T-helper 1 cell treated with Interleukin-12 subunit alpha and Interleukin-12 subunit beta and Interleukin-4 antibody, amounts not matched to agents 30 μg/mL and 1 μg/mL, for 36 hours (primary cell): ENCODE measurements around the gene MCU.
"Not testable (repeated sequence)": the region's sequence is repeated elsewhere in the genome, so short reads cannot be mapped to it uniquely, and the experiment has no call there.

Experiments
- H3K27ac Mint-ChIP-seq: one replicate; pipeline ENCODE4 v1.8.0; 2021; ENCODE audit warnings: mild to moderate bottlenecking, mixed read lengths
- H3K27me3 Mint-ChIP-seq: one replicate; pipeline ENCODE4 v1.8.0; 2021; ENCODE audit warnings: low read depth, mixed read lengths
- H3K36me3 Mint-ChIP-seq: one replicate; pipeline ENCODE4 v1.8.0; 2021; ENCODE audit warnings: low read depth, mixed read lengths
- H3K4me1 Mint-ChIP-seq: one replicate; pipeline ENCODE4 v1.8.0; 2021; ENCODE audit warnings: low read depth, mixed read lengths
- H3K4me3 Mint-ChIP-seq: one replicate; pipeline ENCODE4 v1.8.0; 2021; ENCODE audit warnings: mild to moderate bottlenecking, moderate library complexity, mixed read lengths
- H3K9me3 Mint-ChIP-seq: one replicate; pipeline ENCODE4 v1.8.0; 2021; ENCODE audit warnings: mixed read lengths

MCU gene

GRCh38 chr10:72753760-72754231 is 61.9 kb downstream of the MCU start:
- Mint-ChIP-seq H3K4me1 (peaks cover 10% of the 10 kb centered on the region), H3K9me3 (no peaks in the 10 kb centered on the region), H3K27ac (no peak overlapping the region), H3K4me3 (no peak overlapping the region), H3K36me3 (no peaks in the 10 kb centered on the region), H3K27me3 (no peaks in the 10 kb centered on the region)

DNA sequence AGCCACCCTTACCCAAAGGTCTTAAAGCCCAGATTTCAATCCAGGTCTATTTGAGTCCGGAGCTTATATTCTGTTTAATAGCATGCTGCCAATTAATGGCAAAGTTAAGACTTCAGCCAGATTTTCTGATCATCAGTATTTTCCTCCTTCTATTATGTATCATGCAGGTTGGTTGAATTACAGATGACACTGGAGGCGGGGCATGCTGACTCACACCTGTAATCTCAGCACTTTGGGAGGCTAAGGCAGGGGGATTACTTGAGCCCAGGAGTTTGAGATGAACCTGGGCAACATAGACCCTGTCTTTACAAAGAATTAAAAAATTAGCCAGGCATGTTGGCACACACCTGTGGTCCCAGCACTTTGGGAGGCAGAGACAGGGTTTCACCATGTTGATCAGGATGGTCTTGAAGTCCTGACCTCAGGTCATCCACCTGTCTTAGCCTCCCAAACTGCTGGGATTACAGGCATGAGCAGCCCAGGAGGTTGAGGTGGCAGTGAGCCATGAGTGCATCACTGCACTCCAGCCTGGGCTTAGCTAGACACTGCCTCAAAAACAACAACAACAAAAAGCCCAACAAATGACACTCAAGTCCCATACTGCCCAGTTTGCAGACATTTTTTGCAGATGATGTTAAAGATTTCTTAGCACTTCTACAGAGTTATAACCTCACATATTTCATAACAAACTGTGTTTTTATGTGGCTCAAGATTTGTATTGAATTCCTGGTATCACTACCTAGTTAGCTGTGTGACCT is 62.5 kb downstream of the MCU start:
- peaks cover 10% of the 10 kb centered on the region for H3K4me1 Mint-ChIP-seq
- no peak overlapping the region for H3K4me3 Mint-ChIP-seq
- H3K9me3 Mint-ChIP-seq = no peaks in the 10 kb centered on the region
- H3K27ac Mint-ChIP-seq = no peak overlapping the region
- no peaks in the 10 kb centered on the region for H3K36me3 Mint-ChIP-seq
- H3K27me3 Mint-ChIP-seq = no peaks in the 10 kb centered on the region

DNA sequence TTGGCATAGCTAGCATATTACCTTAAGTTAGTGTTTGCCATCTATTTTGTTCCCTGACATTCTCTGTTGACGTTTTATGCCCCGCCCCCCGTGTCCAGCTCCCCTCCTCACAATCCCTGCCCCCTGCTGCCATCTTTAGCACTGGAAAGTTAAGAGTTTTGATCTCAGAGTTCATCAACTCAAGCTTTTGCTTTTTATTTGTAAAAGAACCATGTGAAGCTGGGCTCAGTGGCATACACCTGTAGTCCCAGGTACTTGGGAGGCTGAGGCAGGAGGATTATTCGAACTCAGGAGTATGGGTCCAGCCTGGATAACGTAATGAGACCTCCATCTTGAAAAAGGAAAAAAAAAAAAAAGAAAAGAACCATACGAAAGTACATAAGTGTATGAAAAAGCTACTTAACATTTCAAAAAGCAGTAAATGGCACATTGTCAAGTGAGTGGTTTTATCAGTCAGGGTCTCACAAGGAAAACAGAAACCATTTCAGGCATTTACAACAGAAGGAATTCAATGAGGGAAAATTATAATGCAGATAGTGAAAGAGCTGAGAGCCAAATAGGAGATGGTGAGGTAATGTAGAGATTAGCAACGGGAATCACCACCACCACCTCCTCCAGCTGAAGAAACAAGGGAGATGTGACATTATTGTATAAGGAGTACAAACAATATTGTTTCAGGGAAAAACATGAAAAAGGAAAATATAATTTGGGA is 64.9 kb downstream of the MCU start:
- Mint-ChIP-seq H3K27ac (no peak overlapping the region), H3K36me3 (no peaks in the 10 kb centered on the region), H3K9me3 (no peaks in the 10 kb centered on the region), H3K4me3 (no peak overlapping the region), H3K27me3 (no peaks in the 10 kb centered on the region), H3K4me1 (peaks cover 10% of the 10 kb centered on the region)

GRCh38 chr10:72757732-72758131 is 65.8 kb downstream of the MCU start:
- Mint-ChIP-seq H3K27me3 (no peaks in the 10 kb centered on the region), H3K27ac (no peak overlapping the region), H3K9me3 (no peaks in the 10 kb centered on the region), H3K4me3 (no peak overlapping the region), H3K4me1 (peaks cover 9% of the 10 kb centered on the region), H3K36me3 (no peaks in the 10 kb centered on the region)

DNA sequence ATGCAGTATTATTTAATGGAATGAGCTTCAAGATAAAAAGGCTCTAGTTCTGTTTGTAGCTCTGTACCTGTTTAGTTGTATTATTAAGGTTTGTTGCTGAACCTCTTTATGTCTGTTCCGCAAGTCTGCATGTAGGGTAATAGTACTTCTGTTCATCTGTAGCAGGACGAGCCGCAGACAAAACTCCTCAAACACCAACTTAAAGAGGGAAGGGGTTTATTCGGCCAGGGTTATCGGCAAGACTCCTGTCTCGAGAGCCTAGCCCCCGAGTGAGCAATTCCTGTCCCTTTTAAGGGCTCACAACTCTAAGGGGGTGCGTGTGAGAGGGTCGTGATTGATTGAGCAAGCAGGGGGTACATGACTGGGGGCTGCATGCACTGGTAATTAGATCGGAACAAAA is 67.0 kb downstream of the MCU start:
- H3K4me1 Mint-ChIP-seq, H3K36me3 Mint-ChIP-seq, H3K9me3 Mint-ChIP-seq, H3K27ac Mint-ChIP-seq, H3K27me3 Mint-ChIP-seq, H3K4me3 Mint-ChIP-seq: not testable (repeated sequence)

DNA sequence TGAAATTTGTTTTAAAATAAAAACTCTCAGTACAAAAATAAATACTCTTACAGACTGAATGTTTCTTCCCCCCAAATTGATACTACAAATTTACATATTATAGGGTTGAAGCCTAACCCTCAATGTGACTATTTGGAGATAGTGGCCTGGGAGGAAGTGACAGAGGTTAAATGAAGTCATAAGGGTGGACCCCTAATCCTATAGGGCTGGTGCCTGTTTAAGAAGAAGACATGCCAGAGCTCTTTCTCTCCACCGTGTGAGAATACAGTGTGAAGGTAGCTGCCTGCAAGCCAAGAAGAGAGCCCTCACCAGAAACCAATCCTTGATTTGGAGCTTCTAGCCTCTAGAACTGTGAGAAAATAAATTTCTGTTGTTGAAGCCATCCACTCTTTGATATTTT is 67.6 kb downstream of the MCU start:
- H3K36me3 Mint-ChIP-seq = no peaks in the 10 kb centered on the region
- no peak overlapping the region for H3K4me3 Mint-ChIP-seq
- no peak overlapping the region for H3K27ac Mint-ChIP-seq
- no peaks in the 10 kb centered on the region for H3K4me1 Mint-ChIP-seq
- H3K27me3 Mint-ChIP-seq = no peaks in the 10 kb centered on the region
- H3K9me3 Mint-ChIP-seq = no peaks in the 10 kb centered on the region

GRCh38 chr10:72761498-72761897 is 69.6 kb downstream of the MCU start:
- Mint-ChIP-seq H3K4me3 (no peak overlapping the region), H3K36me3 (no peaks in the 10 kb centered on the region), H3K27me3 (no peaks in the 10 kb centered on the region), H3K27ac (no peak overlapping the region), H3K9me3 (peaks cover 1% of the 10 kb centered on the region), H3K4me1 (no peaks in the 10 kb centered on the region)

- Mint-ChIP-seq H3K4me3 (no peak overlapping the region), H3K27ac (no peak overlapping the region), H3K27me3 (no peaks in the 10 kb centered on the region), H3K36me3 (no peaks in the 10 kb centered on the region), H3K9me3 (peaks cover 4% of the 10 kb centered on the region), H3K4me1 (no peaks in the 10 kb centered on the region)
Measured at GRCh38 chr10:72762042-72762441, 70.1 kb downstream of the MCU start.

DNA sequence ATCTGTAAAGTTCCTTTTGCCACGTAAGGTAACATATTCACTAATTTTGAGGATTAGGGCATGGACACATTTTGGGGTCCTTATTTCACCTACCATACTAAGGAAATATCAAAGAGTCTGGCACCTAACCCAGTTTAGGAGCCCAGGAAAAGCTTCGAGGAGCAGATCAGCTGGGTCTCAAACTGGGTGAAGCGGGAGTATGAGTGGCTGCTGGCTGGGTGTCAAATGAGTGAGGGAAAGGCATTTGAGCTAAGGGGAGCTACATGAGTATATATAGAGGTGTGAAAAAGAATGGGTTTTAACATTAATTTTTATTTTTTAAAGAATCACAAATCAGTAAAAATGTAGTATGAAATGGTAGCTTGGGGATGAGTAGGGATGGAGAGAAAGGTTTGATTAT is 71.3 kb downstream of the MCU start:
- Mint-ChIP-seq H3K27ac (no peak overlapping the region), H3K36me3 (peaks cover 4% of the 10 kb centered on the region), H3K4me3 (no peak overlapping the region), H3K4me1 (no peaks in the 10 kb centered on the region), H3K9me3 (peaks cover 10% of the 10 kb centered on the region), H3K27me3 (no peaks in the 10 kb centered on the region)

DNA sequence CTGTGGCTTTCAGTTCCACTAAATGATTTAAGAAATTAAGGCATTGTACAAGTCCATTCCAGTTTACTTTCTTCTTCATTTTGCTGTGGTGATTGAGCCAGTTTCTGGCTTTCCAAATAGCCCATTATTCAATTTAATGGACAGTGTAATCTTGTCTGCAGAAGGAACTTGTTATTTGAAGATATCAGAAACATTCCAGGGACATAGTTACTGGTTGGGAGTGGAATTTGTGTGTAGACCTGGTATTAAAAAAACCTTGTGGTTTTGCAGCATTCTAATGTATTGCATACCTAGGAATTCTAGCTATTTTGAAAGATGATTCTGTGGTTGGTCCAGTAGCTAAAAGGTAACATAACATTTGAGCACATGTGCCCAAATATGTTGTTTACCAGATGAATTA is 72.2 kb downstream of the MCU start:
- Mint-ChIP-seq H3K4me3 (no peak overlapping the region), H3K27ac (no peak overlapping the region), H3K4me1 (no peaks in the 10 kb centered on the region), H3K36me3 (peaks cover 7% of the 10 kb centered on the region), H3K9me3 (peaks cover 12% of the 10 kb centered on the region), H3K27me3 (no peaks in the 10 kb centered on the region)

GRCh38 chr10:72765051-72765745 is 73.3 kb downstream of the MCU start:
- Mint-ChIP-seq H3K27ac (no peak overlapping the region), H3K9me3 (peaks cover 20% of the 10 kb centered on the region), H3K4me1 (no peaks in the 10 kb centered on the region), H3K36me3 (peaks cover 11% of the 10 kb centered on the region), H3K4me3 (no peak overlapping the region), H3K27me3 (no peaks in the 10 kb centered on the region)

GRCh38 chr10:72771195-72771594 is 79.3 kb downstream of the MCU start:
- H3K27me3 Mint-ChIP-seq, H3K4me3 Mint-ChIP-seq, H3K27ac Mint-ChIP-seq, H3K4me1 Mint-ChIP-seq: not testable (repeated sequence)
- H3K36me3 Mint-ChIP-seq = peaks cover 21% of the 10 kb centered on the region
- H3K9me3 Mint-ChIP-seq = peaks cover 63% of the 10 kb centered on the region

DNA sequence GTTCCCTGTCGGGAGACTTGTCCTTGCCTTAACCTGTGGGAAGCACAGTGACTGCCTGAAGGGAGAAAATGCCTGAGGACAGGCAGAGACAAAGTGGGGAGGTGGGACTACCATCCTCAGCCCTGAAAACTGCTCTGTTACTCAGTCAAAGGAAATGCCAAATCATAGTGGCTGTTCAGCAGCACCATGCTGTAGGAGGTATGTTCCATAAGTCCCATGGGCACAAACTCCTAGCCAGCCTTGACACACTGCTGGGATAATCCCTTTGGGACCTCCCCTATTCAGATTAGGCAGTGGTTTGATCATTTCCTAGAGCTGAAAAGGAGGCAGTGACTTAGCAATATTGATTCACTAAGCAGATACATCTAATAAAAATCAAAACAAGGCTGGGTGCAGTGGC is 80.1 kb downstream of the MCU start:
- peaks cover 59% of the 10 kb centered on the region for H3K9me3 Mint-ChIP-seq
- peaks cover 21% of the 10 kb centered on the region for H3K36me3 Mint-ChIP-seq
- H3K27me3 Mint-ChIP-seq = no peaks in the 10 kb centered on the region
- H3K27ac Mint-ChIP-seq = no peak overlapping the region
- H3K4me3 Mint-ChIP-seq = no peak overlapping the region
- peaks cover 2% of the 10 kb centered on the region for H3K4me1 Mint-ChIP-seq

- H3K27me3 Mint-ChIP-seq = no peaks in the 10 kb centered on the region
- no peak overlapping the region for H3K27ac Mint-ChIP-seq
- peaks cover 8% of the 10 kb centered on the region for H3K9me3 Mint-ChIP-seq
- H3K36me3 Mint-ChIP-seq = peaks cover 2% of the 10 kb centered on the region
- no peaks in the 10 kb centered on the region for H3K4me1 Mint-ChIP-seq
- no peak overlapping the region for H3K4me3 Mint-ChIP-seq
Measured at GRCh38 chr10:72779874-72780273, 87.9 kb downstream of the MCU start.
